Adipose tissue (tissue), 3 donors: ENCODE data around the gene MYRIP. TPM values are rescaled to one million over a fixed set of nuclear protein-coding genes. Genes with fewer than 3 reads are reported as not detected.
"Not testable (repeated sequence)": the region's sequence is repeated elsewhere in the genome, so short reads cannot be mapped to it uniquely, and the experiment has no call there.

Source experiments
- H3K27ac ChIP-seq: one replicate; pipeline ENCODE4 v1.5.1; 2013; ENCODE audit warnings: low read depth, low read length
- WGBS, 3 donors: extraction: QIAGEN DNeasy Blood & Tissue Kit; methylation state at CpG; one replicate each; pipeline ENCODE4 v1.1.7; 2013; 5-methylcytosine and 5-hydroxymethylcytosine counted together
- polyA plus RNA-seq, 3 donors: library from polyadenylated mRNA; stranded (reverse); fragments of 200-250 nt; gene quantifications; one replicate each; pipeline ENCODE4 v1.2.3, GENCODE V29; 2013
- donor health status: healthy with polysubstance abuse.
- donor health status: Bipolar disorder and iron deficiency.
- donor health status: healthy.

Gene MYRIP
- 1 to 10 TPM; 1.1 to 3.1 (median 2.7) TPM for polyA plus RNA-seq

GRCh38 chr3:39809181-39809994 lies at the start of gene MYRIP:
Gene MYRIP, plus strand, starts transcription at chr3:39809609. Its CDS starts 91,208 bp downstream, at chr3:39900817.
- H3K27ac ChIP-seq: no peak within 1 kb of the TSS
- 0 to 1% (median 1%) methylated on average over 66 to 103 of the region's 103 CpGs for WGBS, 3 donors

- WGBS, 3 donors: 72 to 73% (median 73%) methylated on average over 1 of the region's 1 CpG
- no peak overlapping the region for H3K27ac ChIP-seq
Observed at GRCh38 chr3:39760325-39760724, 49.1 kb upstream of the MYRIP start.

- no peak overlapping the region for H3K27ac ChIP-seq
- WGBS, 3 donors: 29 to 44% (median 37%) methylated on average over 1 of the region's 1 CpG
Observed at GRCh38 chr3:39762537-39763070, 46.8 kb upstream of the MYRIP start.

GRCh38 chr3:39763390-39763789 lies 46.0 kb upstream of the MYRIP start:
- H3K27ac ChIP-seq: no peak overlapping the region

- H3K27ac ChIP-seq: no peak overlapping the region
Observed at GRCh38 chr3:39765575-39765974, 43.8 kb upstream of the MYRIP start.

- 48 to 63% (median 58%) methylated on average over 1 of the region's 1 CpG for WGBS, 3 donors
- no peak overlapping the region for H3K27ac ChIP-seq
Observed at GRCh38 chr3:39766433-39766832, 43.0 kb upstream of the MYRIP start.

GRCh38 chr3:39766909-39767308 lies 42.5 kb upstream of the MYRIP start:
- not testable (repeated sequence) for H3K27ac ChIP-seq

- not testable (repeated sequence) for H3K27ac ChIP-seq
- 84 to 89% (median 86%) methylated on average over 5 of the region's 5 CpGs for WGBS, 3 donors
Observed at GRCh38 chr3:39778168-39778567, 31.2 kb upstream of the MYRIP start.

- 91 to 94% (median 94%) methylated on average over 38 to 40 of the region's 40 CpGs for WGBS, 3 donors
- H3K27ac ChIP-seq: no peak overlapping the region
Observed at GRCh38 chr3:39779511-39780230, 29.7 kb upstream of the MYRIP start.

GRCh38 chr3:39780352-39780751 lies 29.1 kb upstream of the MYRIP start:
- 72 to 77% (median 75%) methylated on average over 4 of the region's 4 CpGs for WGBS, 3 donors
- no peak overlapping the region for H3K27ac ChIP-seq

- 85 to 93% (median 88%) methylated on average over 1 of the region's 1 CpG for WGBS, 3 donors
- H3K27ac ChIP-seq: no peak overlapping the region
Observed at GRCh38 chr3:39781025-39781424, 28.4 kb upstream of the MYRIP start.

- 50 to 93% (median 53%) methylated on average over 3 of the region's 3 CpGs for WGBS, 3 donors
- H3K27ac ChIP-seq: no peak overlapping the region
Observed at GRCh38 chr3:39781632-39782031, 27.8 kb upstream of the MYRIP start.

GRCh38 chr3:39783680-39784079 lies 25.7 kb upstream of the MYRIP start:
- WGBS, 3 donors: 47 to 73% (median 54%) methylated on average over 4 of the region's 4 CpGs
- H3K27ac ChIP-seq: no peak overlapping the region

- WGBS, 3 donors: 84 to 86% (median 86%) methylated on average over 1 of the region's 1 CpG
Observed at GRCh38 chr3:39784922-39785321, 24.5 kb upstream of the MYRIP start.

GRCh38 chr3:39788128-39788883 lies 21.1 kb upstream of the MYRIP start:
- no peak overlapping the region for H3K27ac ChIP-seq
- 58 to 85% (median 80%) methylated on average over 3 of the region's 3 CpGs for WGBS, 3 donors

More at GRCh38 chr3:39784922-39785321, 24.5 kb upstream of the MYRIP start:
- no peak overlapping the region for H3K27ac ChIP-seq

GRCh38 chr3:39791603-39792002 lies 17.8 kb upstream of the MYRIP start:
- H3K27ac ChIP-seq: no peak overlapping the region
- WGBS, 3 donors: 90 to 96% (median 92%) methylated on average over 3 of the region's 3 CpGs

- no peak overlapping the region for H3K27ac ChIP-seq
- WGBS, 3 donors: 73 to 80% (median 79%) methylated on average over 6 of the region's 6 CpGs
Observed at GRCh38 chr3:39794880-39795279, 14.5 kb upstream of the MYRIP start.

GRCh38 chr3:39801216-39801615 lies 8.2 kb upstream of the MYRIP start:
- H3K27ac ChIP-seq: no peak overlapping the region

- WGBS, 3 donors: 68 to 83% (median 81%) methylated on average over 3 of the region's 3 CpGs
- H3K27ac ChIP-seq: not testable (repeated sequence)
Observed at GRCh38 chr3:39802486-39802885, 6.9 kb upstream of the MYRIP start.
